IMR-90 (cell line): Measurements from ENCODE around the gene RAC2. TPM values are rescaled to one million over a fixed set of nuclear protein-coding genes. Genes with fewer than 3 reads are reported as not detected.

Source experiments
- ATAC-seq: fragments of 200-7000 bp; cut with Tn5 transposase; 2 replicates; pipeline ENCODE4 v1.9.1; 2020; ENCODE audit warnings: low read depth, mild to moderate bottlenecking, moderate library complexity
- BruUV-seq: library from RNA; stranded (reverse); fragments of 400-500 nt; replicated peaks from 2 replicates; lab custom pipeline; 2021; lab: Mats Ljungman, UMichigan
- CTCF ChIA-PET: fragments of 300-600 bp; formaldehyde crosslinking; extraction: SDS; loops from one replicate; lab custom pipeline; 2021; ENCODE audit warnings: antibody characterized with exemption; lab: Yijun Ruan, JAX
- POLR2A ChIA-PET: fragments of 300-600 bp; sonication (Branson Sonifier 250); formaldehyde crosslinking; loops from one replicate; lab custom pipeline; 2022; ENCODE audit warnings: antibody characterized with exemption; ENCODE audit not compliant: unreplicated experiment; lab: Charles Lee
- DNase-seq: peaks from one replicate; pipeline ENCODE4 v3.0.0; 2013
- H2AFZ ChIP-seq: replicated peaks from 2 replicates; pipeline ENCODE3; 2013; ENCODE audit warnings: low read length, mild to moderate bottlenecking; ENCODE audit not compliant: poor library complexity
- H2AK5ac ChIP-seq: 2 replicates; pipeline ENCODE4 v1.6.1; 2013; ENCODE audit warnings: low read depth, low read length, inconsistent platforms
- H2AK9ac ChIP-seq: replicated peaks from 2 replicates; pipeline ENCODE3; 2013; ENCODE audit warnings: mild to moderate bottlenecking, low read depth, low read length, moderate library complexity; ENCODE audit not compliant: poor library complexity
- H2BK120ac ChIP-seq: 2 replicates; pipeline ENCODE4 v1.6.1; 2013; ENCODE audit warnings: low read depth, low read length, inconsistent platforms
- H2BK15ac ChIP-seq: 3 replicates; pipeline ENCODE4 v1.6.1; 2013; ENCODE audit warnings: low read depth, low read length, inconsistent platforms
- H2BK20ac ChIP-seq: 2 replicates; pipeline ENCODE4 v1.6.1; 2013; ENCODE audit warnings: low read depth, mild to moderate bottlenecking, inconsistent platforms, low read length, moderate library complexity
- H2BK5ac ChIP-seq: 2 replicates; pipeline ENCODE4 v1.6.1; 2013; ENCODE audit warnings: mild to moderate bottlenecking, low read depth, low read length, inconsistent platforms; ENCODE audit not compliant: poor library complexity, severe bottlenecking
- H3K14ac ChIP-seq: replicated peaks from 2 replicates; pipeline ENCODE4 v1.6.1; 2013; ENCODE audit warnings: low read depth, low read length, inconsistent platforms
- H3K18ac ChIP-seq: 2 replicates; pipeline ENCODE4 v1.6.1; 2013; ENCODE audit warnings: low read depth, low read length, control low read depth
- H3K23ac ChIP-seq: 2 replicates; pipeline ENCODE4 v1.6.1; 2013; ENCODE audit warnings: low read depth, low read length, inconsistent platforms
- H3K27ac ChIP-seq: 2 replicates; pipeline ENCODE4 v1.5.1; 2013; ENCODE audit warnings: mild to moderate bottlenecking, control low read depth, low read length; ENCODE audit not compliant: insufficient read depth
- H3K27me3 ChIP-seq: 2 replicates; pipeline ENCODE4 v1.6.1; 2013; ENCODE audit warnings: low read length; ENCODE audit not compliant: control insufficient read depth, insufficient read depth
- H3K36me3 ChIP-seq: 2 replicates; pipeline ENCODE4 v1.6.1; 2013; ENCODE audit warnings: low read length, mixed read lengths; ENCODE audit not compliant: control insufficient read depth, insufficient read depth
- H3K4ac ChIP-seq: 2 replicates; pipeline ENCODE4 v1.6.1; 2013; ENCODE audit warnings: low read depth, low read length, inconsistent platforms
- H3K4me1 ChIP-seq: 2 replicates; pipeline ENCODE4 v1.6.1; 2013; ENCODE audit warnings: low read length, mixed read lengths; ENCODE audit not compliant: control insufficient read depth, insufficient read depth
- H3K4me2 ChIP-seq: 2 replicates; pipeline ENCODE4 v1.6.1; 2013; ENCODE audit warnings: low read depth, mild to moderate bottlenecking, control low read depth, low read length, moderate library complexity
- H3K4me3 ChIP-seq: 2 replicates; pipeline ENCODE4 v1.5.1; 2013; ENCODE audit warnings: low read depth, mild to moderate bottlenecking, control low read depth, low read length, moderate library complexity; ENCODE audit not compliant: insufficient read depth
- H3K56ac ChIP-seq: 2 replicates; pipeline ENCODE4 v1.6.1; 2013; ENCODE audit warnings: low read length, inconsistent platforms; ENCODE audit not compliant: insufficient read depth; ENCODE audit errors: extremely low read depth
- H3K79me1 ChIP-seq, 2 experiments: 2 replicates each; pipeline ENCODE4 v1.6.1; 2013; ENCODE audit warnings: low read length in 2 of 2, inconsistent platforms in 1 of 2, low read depth in 1 of 2
- H3K9ac ChIP-seq: 2 replicates; pipeline ENCODE4 v1.6.1; 2013; ENCODE audit warnings: low read depth, low read length, control low read depth
- H3K9me1 ChIP-seq: 2 replicates; pipeline ENCODE4 v1.6.1; 2013; ENCODE audit warnings: low read length, inconsistent platforms; ENCODE audit not compliant: insufficient read depth
- H3K9me3 ChIP-seq: 2 replicates; pipeline ENCODE4 v1.6.1; 2013; ENCODE audit warnings: low read length; ENCODE audit not compliant: control insufficient read depth, insufficient read depth
- H4K20me1 ChIP-seq: 2 replicates; pipeline ENCODE4 v1.6.1; 2013; ENCODE audit warnings: low read length, inconsistent platforms; ENCODE audit not compliant: insufficient read depth
- H4K5ac ChIP-seq: 2 replicates; pipeline ENCODE4 v1.6.1; 2013; ENCODE audit warnings: mild to moderate bottlenecking, low read depth, low read length, control low read depth
- H4K8ac ChIP-seq, 2 experiments: 2 replicates each; pipeline ENCODE4 v1.6.1; 2013; ENCODE audit warnings: low read depth in 2 of 2, low read length in 2 of 2, control low read depth in 1 of 2, inconsistent platforms in 1 of 2
- H4K91ac ChIP-seq: 2 replicates; pipeline ENCODE4 v1.6.1; 2013; ENCODE audit warnings: low read depth, low read length, inconsistent platforms; ENCODE audit not compliant: insufficient read depth
- BHLHE40 ChIP-seq: fragments of 150-350 bp; IDR thresholded peaks from 2 replicates; pipeline ENCODE4 v1.6.1; 2016; ENCODE audit warnings: mild to moderate bottlenecking, low read depth, low read length
- CEBPB ChIP-seq: IDR thresholded peaks from 2 replicates; pipeline ENCODE4 v1.6.1; 2012; ENCODE audit warnings: low read depth, low read length, improper control_type of control experiment
- CHD1 ChIP-seq: IDR thresholded peaks from 2 replicates; pipeline ENCODE4 v1.6.1; 2012; ENCODE audit warnings: low read depth, low read length, improper control_type of control experiment
- CTCF ChIP-seq: conservative IDR thresholded peaks from 2 replicates; pipeline ENCODE4 v1.5.1; 2012; ENCODE audit warnings: mild to moderate bottlenecking, low read depth, low read length, improper control_type of control experiment
- FOS ChIP-seq: fragments of 150-350 bp; IDR thresholded peaks from 2 replicates; pipeline ENCODE4 v1.6.1; 2016; ENCODE audit warnings: low read depth, low read length
- MAFK ChIP-seq: IDR thresholded peaks from 2 replicates; pipeline ENCODE4 v1.6.1; 2012; ENCODE audit warnings: low read depth, low read length, improper control_type of control experiment
- MAZ ChIP-seq: IDR thresholded peaks from 2 replicates; pipeline ENCODE4 v1.6.1; 2012; ENCODE audit warnings: low read depth, mild to moderate bottlenecking, low read length, improper control_type of control experiment, moderate library complexity, borderline replicate concordance
- MXI1 ChIP-seq: IDR thresholded peaks from 2 replicates; pipeline ENCODE4 v1.6.1; 2012; ENCODE audit warnings: low read depth, mild to moderate bottlenecking, low read length, moderate library complexity, borderline replicate concordance
- NFE2L2 ChIP-seq: fragments of 150-350 bp; IDR thresholded peaks from 2 replicates; pipeline ENCODE4 v1.6.1; 2016; ENCODE audit warnings: low read depth, mild to moderate bottlenecking, low read length
- RAD21 ChIP-seq: IDR thresholded peaks from 2 replicates; pipeline ENCODE4 v1.6.1; 2012; ENCODE audit warnings: low read length, improper control_type of control experiment
- RCOR1 ChIP-seq: IDR thresholded peaks from 2 replicates; pipeline ENCODE4 v1.6.1; 2012; ENCODE audit warnings: mild to moderate bottlenecking, low read length, improper control_type of control experiment; ENCODE audit not compliant: insufficient replicate concordance
- RFX5 ChIP-seq: IDR thresholded peaks from 2 replicates; pipeline ENCODE4 v1.8.0; 2012; ENCODE audit warnings: low read depth, mild to moderate bottlenecking, low read length, moderate library complexity
- SMC3 ChIP-seq: fragments of 150-350 bp; IDR thresholded peaks from 2 replicates; pipeline ENCODE4 v1.6.1; 2016; ENCODE audit warnings: low read depth, mild to moderate bottlenecking, antibody characterized with exemption, low read length, moderate library complexity
- USF2 ChIP-seq: fragments of 150-350 bp; IDR thresholded peaks from 2 replicates; pipeline ENCODE4 v1.6.1; 2017; ENCODE audit warnings: mild to moderate bottlenecking, antibody characterized with exemption, low read length, low read depth
- WGBS, 2 experiments: methylation state at CpG; one replicate each; pipeline versions ENCODE4 v1.1.5 to v1.1.7; 2013; ENCODE audit warnings: missing lambda C conversion rate in 2 of 2; ENCODE audit not compliant: insufficient read length in 1 of 2; ENCODE audit errors: extremely low coverage in 2 of 2; 5-methylcytosine and 5-hydroxymethylcytosine counted together
- dilution Hi-C: fragments of 300-500 bp; cut with HindIII; formaldehyde crosslinking; loops from one replicate; pipeline ENCODE4 v1.14.3; 2018; ENCODE audit warnings: low sequenced_read_pairs; ENCODE audit not compliant: unreplicated experiment
- in situ Hi-C: fragments of 300-500 bp; cut with MboI; formaldehyde crosslinking; loops from 3 replicates; pipeline ENCODE4 v1.14.3; 2019; ENCODE audit warnings: low sequenced_read_pairs, inconsistent platforms, mixed read lengths
- intact Hi-C: fragments of 100-400 bp; cut with micrococcal nuclease; formaldehyde crosslinking; loops from 2 replicates; pipeline ENCODE4 v1.10.0; 2022
- polyA plus RNA-seq, 3 experiments: library from polyadenylated mRNA; depleted of rRNA; stranded (reverse); fragments of >200 nt; gene quantifications; 2 replicates each; pipeline ENCODE4 v1.2.3, GENCODE V29; 2012; ENCODE audit warnings: low replicate concordance in 1 of 3
- total RNA-seq: library from RNA; depleted of rRNA; stranded (reverse); fragments of >200 nt; gene quantifications from 2 replicates; pipeline ENCODE4 v1.2.3, GENCODE V29; 2012
- TF ChIP-seq, protein P1 (sequence below): fragments of 150-350 bp; IDR thresholded peaks from 2 replicates; pipeline ENCODE4 v1.6.1; 2016; ENCODE audit warnings: low read depth, mild to moderate bottlenecking, low read length, moderate library complexity, borderline replicate concordance

The RAC2 gene
- total and polyA plus RNA-seq, 2 of the 4 experiments (the other 2 are of a cell fraction) = 10.0 to 72.3 TPM

DNA sequence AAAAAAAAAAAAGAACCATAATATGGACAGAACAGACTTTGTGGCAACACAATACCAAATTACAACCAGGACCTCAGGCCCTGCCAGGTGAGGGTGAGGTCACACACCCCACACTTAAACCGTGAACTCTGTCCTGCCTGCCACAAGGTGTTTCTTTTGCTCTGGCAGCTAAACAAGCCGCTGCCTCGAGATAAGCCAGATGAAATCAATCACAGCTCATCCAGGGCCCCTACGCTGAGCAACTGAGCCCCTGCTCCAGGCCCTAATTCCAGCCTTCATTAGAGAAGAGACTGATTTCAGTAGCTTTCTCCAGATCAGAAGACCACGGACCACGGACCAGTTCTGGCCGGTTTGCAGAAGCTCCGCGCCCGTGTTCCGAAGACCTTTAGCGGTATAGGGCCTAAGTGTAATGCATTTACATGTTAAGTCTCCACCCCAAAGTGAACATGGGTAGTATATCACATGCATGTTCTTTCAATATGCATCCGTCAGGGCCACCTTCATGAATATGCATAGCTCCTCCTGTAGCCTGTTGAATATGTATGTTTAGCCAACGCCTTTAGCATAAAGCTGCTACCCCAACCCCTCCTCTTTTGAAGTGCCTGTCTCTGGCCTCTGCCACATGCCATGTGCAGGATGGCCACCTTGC, 14.8 kb upstream of the RAC2 start:
- dilution Hi-C loops = no loop called here

More for the DNA sequence above, 14.8 kb upstream of the RAC2 start:
- H3K9me1 ChIP-seq = no peaks in the 10 kb centered on the region
- H2BK15ac ChIP-seq = no peak overlapping the region
- no peak overlapping the region for H2AK9ac ChIP-seq
- H3K9me3 ChIP-seq = peaks cover 4% of the 10 kb centered on the region
- H3K4me3 ChIP-seq = no peak overlapping the region
- H4K5ac ChIP-seq = no peak overlapping the region
- no peak overlapping the region for H2BK5ac ChIP-seq
- no peak for ATAC-seq
- H3K27ac ChIP-seq = no peak overlapping the region
- no TSS peak for BruUV-seq
- in situ Hi-C loops = no loop called here
- H3K36me3 ChIP-seq = no peaks in the 10 kb centered on the region
- WGBS, 2 experiments = 65% methylated on average over 4 of the region's 14 CpGs; no CpG with 5 or more reads in 1 of the 2 experiments
- H3K27me3 ChIP-seq = peaks cover 11% of the 10 kb centered on the region
- H2BK20ac ChIP-seq = no peak overlapping the region; the same call in 1 of the 2 replicates
- DNase-seq = no peak
- H4K8ac ChIP-seq = no peak overlapping the region
- peaks cover 5% of the 10 kb centered on the region for H3K4me1 ChIP-seq
- H4K91ac ChIP-seq = no peak overlapping the region
- H3K4me2 ChIP-seq = no peak overlapping the region
- H3K79me1 ChIP-seq = no peaks in the 10 kb centered on the region
- no peak overlapping the region for H3K56ac ChIP-seq
- H3K23ac ChIP-seq = no peak overlapping the region
- intact Hi-C loops = no loop called here
- ChIA-PET POLR2A (interaction anchor here (0.5 to 0.6 kb wide), 2 partner anchors 11 to 15 kb away, joined by 3 read pairs; no protein-coding TSS in a partner anchor), CTCF (interaction anchor here (0.6 to 1.8 kb wide), 2 partner anchors 11 to 54 kb away, joined by 3 to 5 read pairs; no protein-coding TSS in a partner anchor)
- TF ChIP-seq MAZ (no peak), CEBPB (no peak), FOS (no peak), MXI1 (no peak), CTCF (no peak), CHD1 (no peak), RAD21 (no peak), NFE2L2 (no peak), MAFK (no peak), SMC3 (no peak), RFX5 (no peak), BHLHE40 (no peak), RCOR1 (no peak), USF2 (no peak)
- TF ChIP-seq, protein P1, sequence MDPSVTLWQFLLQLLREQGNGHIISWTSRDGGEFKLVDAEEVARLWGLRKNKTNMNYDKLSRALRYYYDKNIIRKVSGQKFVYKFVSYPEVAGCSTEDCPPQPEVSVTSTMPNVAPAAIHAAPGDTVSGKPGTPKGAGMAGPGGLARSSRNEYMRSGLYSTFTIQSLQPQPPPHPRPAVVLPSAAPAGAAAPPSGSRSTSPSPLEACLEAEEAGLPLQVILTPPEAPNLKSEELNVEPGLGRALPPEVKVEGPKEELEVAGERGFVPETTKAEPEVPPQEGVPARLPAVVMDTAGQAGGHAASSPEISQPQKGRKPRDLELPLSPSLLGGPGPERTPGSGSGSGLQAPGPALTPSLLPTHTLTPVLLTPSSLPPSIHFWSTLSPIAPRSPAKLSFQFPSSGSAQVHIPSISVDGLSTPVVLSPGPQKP = no peak
- no peak overlapping the region for H2AFZ ChIP-seq
- H3K18ac ChIP-seq = no peak overlapping the region
- no peak overlapping the region for H3K14ac ChIP-seq
- H2BK120ac ChIP-seq = no peak overlapping the region
- H3K4ac ChIP-seq = no peak overlapping the region
- no peak overlapping the region for H2AK5ac ChIP-seq
- H3K9ac ChIP-seq = no peak overlapping the region
- H4K20me1 ChIP-seq = no peaks in the 10 kb centered on the region
